BE2C (cell line): ENCODE measurements around the gene CPED1.

Source experiments
- DNase-seq: peaks from one replicate; pipeline ENCODE4 v3.0.0-alpha.2; 2020
- H3K27me3 ChIP-seq: fragments of 250-450 bp; sonication (Bioruptor Pico); 2 replicates; pipeline ENCODE4 v1.5.1; 2020; ENCODE audit warnings: mild to moderate bottlenecking
- H3K36me3 ChIP-seq: fragments of 250-450 bp; sonication (Bioruptor Pico); 2 replicates; pipeline ENCODE4 v1.5.1; 2020; ENCODE audit warnings: mild to moderate bottlenecking
- H3K4me1 ChIP-seq: fragments of 250-450 bp; sonication (Bioruptor Pico); 2 replicates; pipeline ENCODE4 v1.5.1; 2020
- H3K4me3 ChIP-seq: 2 replicates; pipeline ENCODE4 v1.5.1; 2011; ENCODE audit warnings: low read depth, low read length
- H3K9me3 ChIP-seq: fragments of 250-450 bp; sonication (Bioruptor Pico); 2 replicates; pipeline ENCODE4 v1.5.1; 2020
- CTCF ChIP-seq: IDR thresholded peaks from 2 replicates; pipeline ENCODE4 v1.5.1; 2012; ENCODE audit warnings: mild to moderate bottlenecking, low read depth, low read length

The CPED1 gene

GRCh38 chr7:121271916-121272315 is 283.4 kb downstream of the CPED1 start:
- Histone ChIP-seq H3K4me1 (no peaks in the 10 kb centered on the region), H3K36me3 (no peaks in the 10 kb centered on the region), H3K27me3 (no peaks in the 10 kb centered on the region), H3K4me3 (no peak overlapping the region), H3K9me3 (no peaks in the 10 kb centered on the region)
- DNase-seq = no peak
- no peak for TF ChIP-seq CTCF

- Histone ChIP-seq H3K4me1 (no peaks in the 10 kb centered on the region), H3K27me3 (no peaks in the 10 kb centered on the region), H3K9me3 (no peaks in the 10 kb centered on the region), H3K36me3 (no peaks in the 10 kb centered on the region), H3K4me3 (no peak overlapping the region)
- DNase-seq = no peak
- no peak for TF ChIP-seq CTCF
These were observed 284.2 kb downstream of the CPED1 start for GRCh38 chr7:121272676-121273075.

- DNase-seq = no peak
- no peak for TF ChIP-seq CTCF
- H3K4me1 ChIP-seq = no peaks in the 10 kb centered on the region
- no peaks in the 10 kb centered on the region for H3K27me3 ChIP-seq
- H3K36me3 ChIP-seq = no peaks in the 10 kb centered on the region
- H3K9me3 ChIP-seq = no peaks in the 10 kb centered on the region
- no peak overlapping the region for H3K4me3 ChIP-seq
These were observed 285.1 kb downstream of the CPED1 start for GRCh38 chr7:121273467-121274167.

GRCh38 chr7:121274467-121274866 is 286.0 kb downstream of the CPED1 start:
- Histone ChIP-seq H3K27me3 (no peaks in the 10 kb centered on the region), H3K4me3 (no peak overlapping the region), H3K36me3 (no peaks in the 10 kb centered on the region), H3K9me3 (no peaks in the 10 kb centered on the region), H3K4me1 (no peaks in the 10 kb centered on the region)
- TF ChIP-seq CTCF = no peak
- DNase-seq = no peak

GRCh38 chr7:121275204-121275603 is 286.7 kb downstream of the CPED1 start:
- TF ChIP-seq CTCF = no peak
- H3K36me3 ChIP-seq = no peaks in the 10 kb centered on the region
- H3K4me1 ChIP-seq = no peaks in the 10 kb centered on the region
- no peak overlapping the region for H3K4me3 ChIP-seq
- no peaks in the 10 kb centered on the region; the same call in 1 of the 2 replicates for H3K27me3 ChIP-seq
- DNase-seq = no peak
- no peaks in the 10 kb centered on the region for H3K9me3 ChIP-seq

GRCh38 chr7:121276313-121276712 is 287.8 kb downstream of the CPED1 start:
- no peak for TF ChIP-seq CTCF
- no peak for DNase-seq
- Histone ChIP-seq H3K27me3 (no peaks in the 10 kb centered on the region; the same call in 1 of the 2 replicates), H3K9me3 (no peaks in the 10 kb centered on the region), H3K4me3 (no peak overlapping the region), H3K36me3 (no peaks in the 10 kb centered on the region), H3K4me1 (no peaks in the 10 kb centered on the region)
